C4-2B (cell line): ENCODE measurements around the gene GABRB3.

Experiments used
- H3K27ac ChIP-seq: fragments of 450-650 bp; 2 replicates; pipeline ENCODE4 v1.5.1; 2017
- CTCF ChIP-seq: fragments of 450-650 bp; conservative IDR thresholded peaks from 2 replicates; pipeline ENCODE4 v1.5.1; 2017; ENCODE audit warnings: mild to moderate bottlenecking
- ZFX ChIP-seq: fragments of 450-650 bp; IDR thresholded peaks from 2 replicates; pipeline ENCODE4 v1.6.1; 2017

GABRB3 gene

GRCh38 chr15:26716069-26716468, 56.8 kb downstream of the GABRB3 start:
- no peak for TF ChIP-seq CTCF
- no peak for TF ChIP-seq ZFX
- H3K27ac ChIP-seq = no peak overlapping the region

- TF ChIP-seq CTCF (no peak), ZFX (no peak)
- no peak overlapping the region for H3K27ac ChIP-seq
Observed at GRCh38 chr15:26713498-26713897, 59.4 kb downstream of the GABRB3 start.

GRCh38 chr15:26712335-26712734, 60.5 kb downstream of the GABRB3 start:
- TF ChIP-seq ZFX = no peak
- no peak for TF ChIP-seq CTCF
- H3K27ac ChIP-seq = no peak overlapping the region

- H3K27ac ChIP-seq = no peak overlapping the region
- TF ChIP-seq CTCF = no peak
- no peak for TF ChIP-seq ZFX
Observed at GRCh38 chr15:26711445-26711844, 61.4 kb downstream of the GABRB3 start.

- TF ChIP-seq CTCF = no peak
- no peak overlapping the region for H3K27ac ChIP-seq
Observed at GRCh38 chr15:26702381-26702780, 70.5 kb downstream of the GABRB3 start.

GRCh38 chr15:26698555-26698954, 74.3 kb downstream of the GABRB3 start:
- TF ChIP-seq ZFX = no peak
- no peak for TF ChIP-seq CTCF
- H3K27ac ChIP-seq = no peak overlapping the region

GRCh38 chr15:26697913-26698312, 75.0 kb downstream of the GABRB3 start:
- no peak overlapping the region for H3K27ac ChIP-seq
- TF ChIP-seq ZFX (no peak), CTCF (no peak)

- no peak for TF ChIP-seq CTCF
- TF ChIP-seq ZFX = no peak
- no peak overlapping the region for H3K27ac ChIP-seq
Observed at GRCh38 chr15:26691249-26691648, 81.6 kb downstream of the GABRB3 start.
